Activated effector memory CD4-positive, alpha-beta T cell treated with anti-CD3 and anti-CD28 coated beads, Interleukin-2, amount 50 U/mL, for 16 hours (primary cell): ENCODE measurements around the gene SLX4IP.

Experiments
- DNase-seq: peaks from one replicate; pipeline ENCODE4 v3.0.0-alpha.2; 2020

SLX4IP gene

DNA sequence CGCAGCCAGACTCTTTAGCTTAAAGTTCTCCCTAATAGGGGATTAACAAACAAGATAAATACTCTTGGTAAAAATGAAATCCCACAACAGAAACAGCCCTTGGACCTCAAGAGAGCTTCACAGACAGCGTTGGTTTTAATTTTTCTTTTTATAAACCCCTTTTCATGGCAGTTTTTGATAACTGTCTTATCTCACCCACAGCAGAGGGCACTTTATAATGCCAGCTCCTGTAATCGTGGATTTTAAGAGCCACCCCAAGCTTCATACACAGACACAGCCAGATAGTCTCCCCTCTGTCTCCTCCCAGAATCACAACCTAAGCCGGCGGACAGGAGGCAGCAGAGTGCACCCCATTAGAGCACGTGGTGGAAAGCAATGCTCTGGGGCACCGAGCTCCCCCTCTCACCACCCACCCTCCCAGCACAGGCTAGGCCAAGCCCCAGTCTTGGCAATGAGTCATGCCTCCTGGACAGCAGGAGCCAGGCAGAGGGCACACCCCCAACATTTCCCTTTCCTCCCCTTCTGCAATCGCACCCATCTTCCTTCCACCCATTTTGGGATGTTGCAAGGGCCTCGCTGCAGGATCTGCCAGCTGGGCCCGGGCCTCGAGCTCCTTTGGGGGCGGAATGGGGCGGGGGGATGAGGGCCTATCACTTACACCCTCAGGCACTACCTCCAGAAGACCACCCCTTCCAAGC lies 236.3 kb downstream of the SLX4IP start:
- DNase-seq, result no peak

- no peak for DNase-seq
Measured at GRCh38 chr20:10671919-10672623, 237.0 kb downstream of the SLX4IP start.

GRCh38 chr20:10672624-10673127 lies 237.6 kb downstream of the SLX4IP start:
- peak; percentile 71 for DNase-seq

- no peak for DNase-seq
Measured at GRCh38 chr20:10673176-10673841, 238.2 kb downstream of the SLX4IP start.

DNA sequence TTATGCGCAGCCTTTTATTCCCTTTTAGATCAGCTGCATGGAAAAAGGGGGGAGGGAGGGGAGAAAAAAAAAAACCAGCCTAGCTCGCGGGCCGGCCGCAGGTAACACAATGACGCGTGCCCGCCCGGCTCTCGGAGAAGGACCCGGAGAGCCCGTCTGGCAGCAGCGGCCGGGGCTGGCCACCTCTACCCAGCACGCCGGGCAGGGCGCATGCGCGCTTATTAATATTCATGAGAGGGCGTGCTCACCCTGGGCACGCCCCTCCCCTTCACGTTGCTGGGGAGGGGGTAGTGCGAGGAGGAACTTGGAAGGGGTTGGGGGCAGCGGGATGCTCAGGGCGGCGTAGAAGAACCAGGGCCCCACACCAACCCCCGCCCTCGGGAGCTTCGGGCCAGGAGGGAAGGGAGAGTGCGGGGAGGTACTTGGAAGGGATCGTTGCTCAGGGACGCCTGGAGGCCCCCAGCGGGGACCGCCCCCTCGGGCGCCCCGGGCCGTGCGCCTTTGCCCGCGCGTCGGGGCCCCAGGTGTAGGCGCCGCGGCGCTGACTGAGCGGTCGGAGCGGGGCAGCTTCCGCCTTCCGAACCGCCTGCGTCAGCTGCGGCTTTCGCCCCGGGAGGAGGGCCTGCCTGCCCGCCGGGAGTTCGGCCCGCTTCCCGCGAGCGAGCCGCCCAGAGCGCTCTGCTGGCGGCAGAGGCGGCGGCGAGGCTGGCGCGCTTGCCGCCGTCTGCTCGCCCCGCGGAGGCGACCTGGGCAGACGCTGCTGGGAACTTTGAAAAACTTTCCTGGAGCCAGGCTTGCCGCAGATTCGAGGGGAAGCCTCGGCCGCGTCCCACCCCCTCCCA lies 239.0 kb downstream of the SLX4IP start, which contains the start of gene JAG1:
JAG1 (minus strand) TSS at position 158 of the 842 bp plus-strand sequence. CDS start 469 bp downstream, outside the sequence.
- DNase-seq, result peak; percentile 77

GRCh38 chr20:10674684-10675449 lies 239.8 kb downstream of the SLX4IP start:
- peak; percentile 69 for DNase-seq

DNA sequence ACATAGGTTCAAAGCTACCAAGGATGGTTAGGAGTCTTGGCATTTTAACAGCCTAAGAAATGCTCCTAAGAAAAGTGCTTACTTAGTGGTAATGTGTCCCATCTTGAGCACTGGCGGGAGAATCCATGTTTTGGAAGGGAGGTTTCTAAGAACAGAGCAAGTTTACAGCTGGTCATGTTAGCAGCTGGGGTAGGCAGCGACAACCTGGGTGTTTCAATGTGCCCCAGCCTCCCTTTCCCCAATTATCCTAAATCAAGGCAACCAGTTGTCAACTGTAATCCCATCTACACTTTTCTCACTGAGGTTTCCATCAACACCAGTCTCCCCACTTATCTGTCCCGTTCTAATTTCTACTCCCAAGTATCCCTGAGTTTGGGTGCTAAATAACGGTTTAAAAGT lies 240.3 kb downstream of the SLX4IP start:
- no peak for DNase-seq

- DNase-seq, result no peak
Measured at GRCh38 chr20:10676518-10676917, 241.4 kb downstream of the SLX4IP start.
